Liver (tissue), 3 donors: ENCODE measurements around the gene PARP8.

ENCODE experiments used
- CTCF ChIP-seq: fragments of 150-350 bp; IDR thresholded peaks from 2 replicates; pipeline ENCODE4 v1.5.1; 2017; ENCODE audit warnings: improper control_type of control experiment, low read depth, low read length; ENCODE audit not compliant: missing input control
- EGR1 ChIP-seq, 2 donors: IDR thresholded peaks; 2 replicates each; pipeline ENCODE4 v1.6.1; 2016 to 2018; ENCODE audit warnings: antibody characterized with exemption in 2 of 2, low read depth in 2 of 2
- GABPA ChIP-seq, 2 donors: IDR thresholded peaks in 1 of 2; conservative IDR thresholded peaks in 1 of 2; 2 replicates each; pipeline ENCODE4 v1.6.1; 2016; ENCODE audit warnings: antibody characterized with exemption in 2 of 2, mild to moderate bottlenecking in 1 of 2, moderate library complexity in 1 of 2
- JUND ChIP-seq, 2 donors: IDR thresholded peaks; 2 replicates each; pipeline ENCODE4 v1.6.1; 2016; ENCODE audit warnings: antibody characterized with exemption in 2 of 2
- MAX ChIP-seq: IDR thresholded peaks from 2 replicates; pipeline ENCODE4 v1.6.1; 2016; ENCODE audit warnings: antibody characterized with exemption
- NR2F2 ChIP-seq: IDR thresholded peaks from 2 replicates; pipeline ENCODE4 v1.6.1; 2016; ENCODE audit warnings: antibody characterized with exemption
- RAD21 ChIP-seq, 2 donors: IDR thresholded peaks; 2 replicates each; pipeline ENCODE4 v1.6.1; 2016; ENCODE audit warnings: antibody characterized with exemption in 2 of 2, mild to moderate bottlenecking in 2 of 2
- REST ChIP-seq: IDR thresholded peaks from 2 replicates; pipeline ENCODE4 v1.6.1; 2016; ENCODE audit warnings: antibody characterized with exemption, mild to moderate bottlenecking
- SP1 ChIP-seq: IDR thresholded peaks from 2 replicates; pipeline ENCODE4 v1.6.1; 2018; ENCODE audit warnings: antibody characterized with exemption, mild to moderate bottlenecking
- TAF1 ChIP-seq: conservative IDR thresholded peaks from 2 replicates; pipeline ENCODE4 v1.6.1; 2016; ENCODE audit warnings: antibody characterized with exemption, mild to moderate bottlenecking
- ZBTB33 ChIP-seq: IDR thresholded peaks from 2 replicates; pipeline ENCODE4 v1.6.1; 2016; ENCODE audit warnings: antibody characterized with exemption
- donor health status: healthy.
- donor health status: healthy.

- TF ChIP-seq JUND (IDR thresholded peaks at IDR 0.05) (no peak), CTCF (no peak), RAD21 (IDR thresholded peaks at IDR 0.05) (no peak), REST (no peak), EGR1 (IDR thresholded peaks at IDR 0.05; ENCODE audit: low read depth in 2 of 2) (no peak), ZBTB33 (no peak), NR2F2 (no peak), MAX (no peak), GABPA (IDR thresholded peaks at IDR 0.05 in 1 of 2, conservative IDR thresholded peaks at IDR 0.05 in 1 of 2) (no peak), TAF1 (no peak), SP1 (no peak)
Measured at GRCh38 chr5:50864466-50864865, 198.0 kb downstream of the PARP8 start.
